Measurements from ENCODE around the gene FOXP2.
"Not testable (repeated sequence)": the region's sequence is repeated elsewhere in the genome, so short reads cannot be mapped to it uniquely, and the experiment has no call there.

The FOXP2 gene

DNA sequence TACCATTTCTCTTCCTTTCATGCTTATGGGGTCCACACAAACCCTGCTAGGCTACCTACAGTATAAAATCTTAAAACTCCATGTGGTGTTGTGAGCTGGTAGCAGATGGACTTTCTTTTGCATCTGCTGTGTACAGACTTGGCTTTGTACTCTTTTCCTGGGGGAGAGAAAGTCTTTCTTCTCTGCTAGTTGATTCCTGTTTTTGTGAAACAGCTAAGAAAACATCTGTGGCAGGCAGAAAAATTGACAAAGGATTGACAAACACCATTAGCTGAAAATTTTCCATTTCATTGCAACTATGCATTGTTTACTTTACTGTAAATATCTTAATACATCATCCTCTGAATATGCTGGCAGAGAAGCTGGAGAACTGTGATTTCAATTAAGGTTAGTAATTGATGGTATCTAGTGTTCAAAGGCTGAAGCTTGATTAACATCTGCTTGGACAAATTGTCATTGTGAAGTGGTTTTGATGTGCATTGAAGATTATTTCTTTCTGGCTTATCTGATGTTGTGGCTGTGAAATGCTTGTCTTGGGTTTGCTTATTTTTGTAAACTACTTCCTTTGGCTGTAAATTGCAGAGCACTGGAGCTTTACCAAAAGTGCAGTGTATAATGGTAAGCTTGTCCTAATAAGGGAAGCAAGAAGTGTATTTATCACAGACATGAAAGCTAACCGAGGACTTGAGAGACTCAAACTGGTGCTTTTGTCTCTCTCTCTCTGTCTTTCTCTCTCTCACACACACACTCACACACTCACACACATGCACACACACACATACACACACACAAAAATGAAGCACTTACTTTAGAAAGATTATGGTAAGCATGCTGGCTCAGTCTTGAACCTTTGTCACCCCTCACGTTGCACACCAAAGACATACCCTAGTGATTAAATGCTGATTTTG, at the start of gene FOXP2:
TSS of gene FOXP2 (plus strand) at position 660 of the 908 bp plus-strand sequence. CDS start 11,697 bp downstream, outside the sequence.
- DNase-seq, result no peak

DNA sequence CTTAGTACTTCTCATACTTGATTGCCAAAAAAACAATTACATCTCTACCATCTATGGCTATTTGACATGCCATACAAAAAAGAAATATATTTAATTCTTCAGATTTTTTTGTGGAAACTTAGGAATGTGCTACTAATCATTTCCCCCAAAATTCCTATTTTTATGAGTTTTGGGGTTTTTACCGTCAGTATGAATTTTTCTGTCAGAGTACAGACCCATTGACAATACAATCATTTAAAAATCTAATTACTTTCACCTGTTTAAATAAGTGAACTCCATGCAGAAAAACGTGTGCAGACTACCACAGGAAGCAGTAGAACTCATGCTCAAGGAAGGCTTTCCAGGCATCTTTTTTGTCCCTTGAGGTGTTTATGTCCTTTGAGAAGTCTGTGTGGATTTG, 48.8 kb upstream of the FOXP2 start:
- no peak for DNase-seq

DNA sequence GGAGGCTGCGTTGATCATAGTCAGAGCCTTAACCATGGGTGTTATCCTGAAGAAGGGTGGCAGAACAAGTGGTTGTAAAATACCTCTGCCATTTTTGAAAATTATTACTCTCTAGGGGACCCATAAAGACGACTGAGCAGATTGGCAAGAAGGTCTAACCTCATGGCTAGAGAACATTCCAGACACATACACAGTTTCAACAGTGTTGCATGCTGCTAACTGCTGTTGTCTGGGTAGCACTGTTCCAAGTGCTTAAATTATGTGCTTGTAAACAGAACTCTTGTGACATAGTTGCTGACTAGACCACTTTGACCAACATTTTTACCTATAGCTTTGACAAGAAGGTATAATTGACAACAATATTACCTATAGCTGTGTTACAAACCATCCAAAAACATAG, 46.1 kb upstream of the FOXP2 start:
- DNase-seq, result no peak

DNA sequence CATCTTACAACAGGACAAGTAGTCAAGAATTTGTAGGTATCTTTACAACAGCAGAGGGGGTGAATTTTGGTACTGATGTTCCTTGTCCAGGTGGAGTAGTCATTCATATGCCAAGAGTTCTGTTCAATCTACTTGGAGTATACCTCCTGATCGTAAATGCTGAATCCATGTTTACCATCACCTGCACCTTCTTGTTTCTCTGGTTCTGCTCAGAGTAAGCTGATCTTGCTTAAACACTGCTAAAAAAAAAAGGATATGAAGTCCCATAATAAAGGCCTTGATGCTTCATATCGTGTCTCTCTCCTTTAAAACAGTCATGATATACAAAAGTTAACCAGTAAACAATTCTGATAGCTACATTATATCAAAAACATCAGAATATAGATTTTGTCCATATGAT, 45.3 kb upstream of the FOXP2 start:
- DNase-seq, result no peak

DNA sequence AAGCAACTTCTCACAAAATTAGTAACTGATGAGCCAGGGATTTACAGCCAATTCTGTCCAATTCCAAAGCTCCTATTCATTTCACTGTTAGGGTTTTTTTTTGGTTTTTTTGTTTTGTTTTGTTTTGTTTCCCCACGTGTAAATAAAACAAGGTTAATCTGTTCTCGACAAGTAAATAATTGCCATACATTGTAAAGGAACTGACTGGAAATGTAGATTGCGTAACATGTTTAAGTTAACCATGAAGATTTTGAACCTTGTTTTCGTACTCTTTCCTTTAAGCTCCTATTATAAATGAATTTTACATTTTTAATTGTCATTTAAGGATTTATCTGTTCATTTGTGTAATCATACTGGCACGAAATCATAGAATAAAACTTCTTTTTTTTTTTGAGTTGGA, 42.0 kb upstream of the FOXP2 start:
- DNase-seq, result no peak

DNA sequence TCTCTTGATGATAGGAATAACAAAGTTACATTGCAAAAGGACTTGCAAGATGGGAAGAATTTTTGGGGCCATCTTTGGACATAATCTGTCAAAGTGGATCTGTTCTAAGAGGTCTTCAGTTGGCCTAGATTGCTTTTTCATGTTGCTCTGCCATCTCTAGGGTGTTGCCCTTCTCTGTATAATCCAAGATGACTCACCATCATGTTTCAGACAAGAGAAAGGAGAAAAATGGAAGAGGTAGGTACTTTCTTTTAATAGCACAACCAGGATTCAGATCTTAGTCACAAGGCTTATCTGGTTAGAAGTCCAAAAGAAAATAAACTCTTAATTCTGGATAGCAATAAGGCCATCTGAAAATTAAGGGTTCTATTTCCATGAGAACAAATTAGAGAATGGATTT, 38.7 kb upstream of the FOXP2 start:
- no peak for DNase-seq

DNA sequence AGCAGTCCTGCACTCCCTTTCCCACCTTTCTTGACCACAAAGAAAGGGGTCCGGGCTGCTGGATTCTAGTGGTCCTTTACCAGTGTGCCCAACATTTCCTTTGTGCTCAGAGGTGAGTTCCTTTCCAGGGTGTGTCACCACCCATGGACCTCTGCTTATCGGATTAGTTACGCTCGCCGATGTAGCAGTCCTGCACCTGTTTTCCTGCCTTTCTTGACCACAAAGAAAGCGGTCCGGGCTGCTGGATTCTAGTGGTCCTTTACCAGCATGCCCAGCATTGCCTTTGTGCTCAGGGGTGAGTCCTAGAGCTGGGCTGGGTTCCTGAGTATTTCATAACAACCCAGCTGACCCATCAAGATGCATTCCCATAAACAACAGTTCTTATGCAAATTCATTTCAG, 30.7 kb upstream of the FOXP2 start:
- DNase-seq, result not testable (repeated sequence)

DNA sequence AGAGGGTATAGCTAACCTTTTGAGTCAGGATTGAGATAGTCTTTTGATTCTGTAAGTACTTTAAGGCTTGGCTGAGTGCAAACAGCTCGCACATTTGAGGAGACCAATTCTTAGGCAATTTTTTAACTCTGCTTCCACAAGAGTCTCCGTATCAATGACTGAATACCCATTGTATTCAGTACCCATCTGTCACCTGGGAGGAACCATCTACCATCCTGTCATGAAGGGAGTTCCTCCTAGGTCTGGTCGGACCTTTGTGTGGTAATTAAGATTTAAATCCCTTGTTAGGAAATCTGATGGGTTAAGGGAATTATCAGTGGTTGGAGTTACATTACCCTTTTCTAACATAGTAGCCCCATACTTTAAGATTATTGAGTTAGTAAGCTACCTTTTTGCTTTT, 30.3 kb upstream of the FOXP2 start:
- DNase-seq, result not testable (repeated sequence)

DNA sequence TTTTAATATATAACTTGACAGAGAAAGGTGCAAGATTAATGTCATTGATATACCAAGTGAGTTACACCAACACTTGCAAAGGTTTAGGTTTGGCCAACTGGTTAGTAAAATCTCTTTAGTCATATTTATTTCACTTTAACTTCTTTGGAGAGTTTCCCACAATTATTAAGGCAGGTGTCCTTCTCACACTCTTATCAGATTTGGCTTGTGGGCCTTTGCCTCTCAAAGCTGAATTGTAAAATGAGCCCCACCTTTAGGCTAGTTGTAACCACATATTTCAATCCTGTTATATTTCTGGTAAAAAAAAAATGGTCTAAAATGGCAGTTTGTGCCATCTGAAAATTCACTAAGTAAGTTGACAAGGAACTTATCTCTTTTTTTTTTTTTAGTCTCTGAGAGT, 26.6 kb upstream of the FOXP2 start:
- DNase-seq, result no peak

DNA sequence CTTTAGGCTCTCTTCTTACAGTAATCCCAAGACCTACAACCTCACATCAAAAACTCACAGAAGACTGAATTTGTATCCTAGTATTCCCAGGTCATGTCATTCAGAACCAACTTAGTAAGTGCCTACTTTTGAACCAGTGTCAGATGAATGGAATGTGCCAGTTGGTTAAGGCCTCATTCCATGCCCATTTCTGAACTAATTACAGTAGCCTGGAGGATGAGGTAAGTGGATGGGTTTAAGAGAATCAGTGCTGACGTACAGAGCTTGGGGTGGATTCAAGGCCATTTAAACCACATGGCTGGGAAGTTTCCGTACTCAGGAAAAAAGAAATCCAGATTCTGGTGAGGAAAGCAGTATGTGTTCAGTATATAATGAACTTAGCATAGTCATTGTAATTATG, 21.9 kb upstream of the FOXP2 start:
- DNase-seq, result no peak

DNA sequence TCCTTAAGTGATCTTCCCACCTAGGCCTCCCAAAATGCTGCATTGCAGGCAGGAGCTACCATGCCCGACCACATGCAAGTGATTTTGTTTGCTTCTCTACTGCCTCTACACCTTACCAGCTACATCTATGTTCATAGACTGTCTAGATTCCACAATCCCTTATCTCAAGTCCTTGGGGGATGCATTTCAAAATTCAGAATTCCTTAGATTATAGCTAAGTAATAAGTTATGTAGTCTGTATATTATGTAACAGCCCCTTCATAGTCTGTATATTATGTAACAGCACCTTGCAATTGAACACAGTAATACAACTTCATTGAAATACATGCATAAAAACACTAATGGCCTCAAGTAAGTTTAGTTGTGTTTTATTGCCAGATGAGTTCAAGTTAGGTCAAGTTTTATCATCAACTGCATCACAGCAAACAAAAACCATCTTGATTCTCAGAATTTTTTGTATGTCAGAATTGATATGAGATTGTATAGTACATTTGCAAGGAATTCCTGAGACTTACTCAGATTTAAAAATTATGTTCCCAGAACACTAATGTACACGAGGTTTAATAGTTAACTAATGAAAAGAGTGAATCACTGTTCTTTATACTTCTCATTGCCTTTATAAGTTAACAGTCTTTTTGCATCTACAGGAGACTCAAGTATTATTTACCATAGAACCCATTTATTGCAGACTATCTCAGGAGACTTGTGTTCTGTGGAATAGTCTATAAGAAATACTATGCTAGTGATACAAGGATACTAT, 11.6 kb upstream of the FOXP2 start:
- no peak for DNase-seq

DNA sequence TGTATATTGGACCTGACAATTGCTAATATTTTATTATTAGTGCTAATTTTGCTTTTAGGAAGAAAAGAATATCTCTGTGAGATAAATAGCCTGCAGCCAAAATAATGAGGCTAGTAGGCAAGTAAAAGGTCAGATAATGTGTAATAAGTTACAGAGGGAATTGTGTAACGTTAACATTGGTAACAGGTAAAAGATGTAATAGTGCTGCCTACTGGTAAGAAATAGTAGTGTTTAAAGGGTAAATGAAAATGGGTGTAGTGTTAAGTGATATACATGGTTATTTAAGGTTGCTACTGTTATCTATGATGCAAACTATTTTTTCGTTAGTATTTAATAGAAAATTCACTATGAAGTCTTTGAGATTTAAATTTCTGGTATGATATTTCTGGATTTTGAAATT, 9.2 kb upstream of the FOXP2 start:
- DNase-seq, result no peak

DNA sequence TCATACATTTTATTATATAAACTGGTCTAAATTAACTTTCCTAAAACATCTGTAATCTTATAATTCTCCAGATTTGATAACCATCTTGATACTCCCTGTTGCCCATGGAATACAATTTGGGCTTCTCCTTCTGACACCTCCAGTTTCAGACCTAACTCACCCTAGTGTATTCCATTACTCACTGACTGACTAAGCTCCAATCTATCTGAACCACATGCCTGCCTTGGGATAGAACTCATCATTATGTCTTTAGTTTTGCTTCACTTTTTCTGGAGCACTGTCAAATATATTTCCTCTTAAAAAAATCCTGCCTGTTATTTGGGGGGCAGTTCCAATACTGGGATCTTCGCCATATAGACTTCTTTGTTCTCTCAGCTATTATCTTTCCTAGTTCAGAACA, 4.9 kb upstream of the FOXP2 start:
- no peak for DNase-seq

DNA sequence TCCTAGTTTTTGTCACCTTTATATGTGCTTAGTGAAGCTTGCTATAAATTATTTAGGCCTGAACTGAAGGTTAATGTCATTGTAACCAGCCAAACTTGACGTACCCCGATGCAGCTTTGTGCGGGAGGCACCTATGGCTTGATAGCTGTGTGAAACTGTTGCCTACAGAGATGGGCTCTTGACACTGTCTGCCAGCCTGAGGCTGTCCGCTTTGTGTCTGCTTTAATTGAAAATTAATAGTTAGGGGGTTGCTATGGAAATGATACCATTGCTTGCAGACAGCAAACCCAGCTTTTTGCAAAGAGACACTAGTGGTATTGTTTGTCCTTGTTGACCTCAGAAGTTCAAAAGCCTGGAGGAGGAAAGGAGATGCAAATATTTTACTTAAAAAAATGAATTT, 2.1 kb upstream of the FOXP2 start:
- DNase-seq, result no peak

DNA sequence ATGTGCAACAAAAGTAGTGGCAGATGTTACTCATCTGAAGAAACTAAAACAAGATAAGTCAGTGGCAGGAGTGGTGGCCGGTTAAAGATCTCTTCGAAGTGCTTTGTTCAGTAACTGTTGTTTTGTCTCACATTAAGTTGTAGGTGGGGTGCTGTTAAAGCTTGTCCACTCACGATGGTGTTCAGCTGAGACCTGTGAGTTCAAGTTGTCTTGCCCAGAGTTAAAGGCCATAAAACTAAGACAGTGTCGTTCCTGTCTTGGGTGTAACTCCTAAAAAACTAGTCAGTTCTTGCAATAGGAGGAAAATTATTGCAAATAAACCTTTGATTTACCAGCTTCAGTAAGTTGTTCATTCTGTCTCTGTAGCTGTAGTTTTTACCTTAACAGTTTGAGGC, 857 bp upstream of the FOXP2 start:
- no peak for DNase-seq

DNA sequence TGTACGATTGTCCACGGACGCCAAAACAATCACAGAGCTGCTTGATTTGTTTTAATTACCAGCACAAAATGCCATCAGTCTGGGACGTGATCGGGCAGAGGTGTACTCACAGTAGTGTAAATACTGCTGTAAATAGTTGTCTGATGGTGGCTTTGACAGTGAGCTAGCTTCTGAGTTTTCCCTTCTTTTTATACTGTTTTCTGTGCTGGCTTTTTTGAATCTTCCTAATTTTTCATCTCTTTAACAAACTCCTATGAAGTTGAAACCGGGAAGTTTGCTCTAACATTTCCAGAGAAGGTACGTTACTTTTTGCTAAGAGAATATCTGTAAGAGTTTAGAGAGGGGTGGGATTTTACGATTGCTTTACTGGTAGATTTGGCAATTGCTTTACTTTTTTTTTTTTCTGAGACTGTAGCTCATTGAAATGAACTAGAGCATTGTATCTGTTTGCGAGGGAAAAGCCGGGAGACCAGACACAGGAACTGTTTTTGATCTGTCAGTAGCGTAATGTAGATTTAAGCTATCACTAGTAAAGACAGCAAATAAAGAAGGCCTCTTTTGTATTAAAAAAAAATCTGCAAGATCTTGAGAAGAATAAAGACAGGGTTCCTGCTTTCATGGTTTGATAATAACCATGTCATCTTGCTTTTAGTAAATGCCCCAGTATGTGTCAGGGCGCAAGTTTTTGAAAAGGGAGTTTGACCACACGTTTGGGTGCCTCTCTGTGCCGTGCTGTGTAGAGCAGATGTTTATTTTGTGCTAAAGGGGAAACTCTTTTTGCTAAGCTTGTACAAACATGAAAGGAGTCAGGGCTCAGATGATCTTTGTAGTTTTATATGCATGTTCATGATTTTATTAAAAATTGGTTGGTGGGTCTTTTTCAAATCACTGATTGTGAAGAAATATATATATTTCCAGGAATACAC, 712 bp downstream of the FOXP2 start:
- DNase-seq, result no peak

DNA sequence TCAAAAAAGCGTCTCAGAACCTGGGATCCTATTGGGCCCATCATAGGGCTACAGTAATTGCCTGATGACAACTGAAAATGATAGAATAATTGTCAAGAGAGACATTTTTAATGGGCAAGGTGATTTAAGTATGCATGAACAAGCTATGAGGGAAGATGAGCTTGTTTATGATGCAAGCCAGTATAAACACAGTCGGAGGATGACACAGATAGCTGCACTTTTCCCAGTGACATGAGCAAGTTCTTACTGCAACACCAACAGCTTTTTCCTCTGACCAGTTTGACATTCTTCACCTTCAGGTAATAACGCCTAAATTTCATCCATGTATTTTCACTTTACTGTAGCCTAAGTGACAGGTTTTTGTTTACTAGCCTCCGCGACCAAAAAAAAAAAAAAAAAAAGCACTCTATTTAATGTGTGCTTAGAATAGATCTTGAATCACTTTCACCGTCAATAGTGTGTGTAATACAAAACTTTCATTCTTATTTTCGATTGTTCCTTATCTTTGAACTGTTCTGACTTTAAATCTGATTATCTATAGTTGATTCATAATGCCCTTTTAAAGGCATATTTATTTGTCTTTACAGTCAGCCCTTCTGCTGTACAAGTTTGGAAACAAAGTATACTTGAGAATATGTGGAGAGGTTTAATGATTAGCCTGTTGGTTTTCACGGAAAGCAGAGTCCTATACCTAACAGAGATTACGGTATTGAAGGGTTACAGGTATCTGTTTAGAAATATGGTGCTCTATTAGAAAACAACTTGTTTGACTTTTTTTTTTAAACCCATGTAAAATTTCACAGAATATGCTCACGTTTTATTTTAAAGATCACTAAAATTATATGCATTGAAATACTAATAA, 1.7 kb downstream of the FOXP2 start:
- DNase-seq, result no peak

DNA sequence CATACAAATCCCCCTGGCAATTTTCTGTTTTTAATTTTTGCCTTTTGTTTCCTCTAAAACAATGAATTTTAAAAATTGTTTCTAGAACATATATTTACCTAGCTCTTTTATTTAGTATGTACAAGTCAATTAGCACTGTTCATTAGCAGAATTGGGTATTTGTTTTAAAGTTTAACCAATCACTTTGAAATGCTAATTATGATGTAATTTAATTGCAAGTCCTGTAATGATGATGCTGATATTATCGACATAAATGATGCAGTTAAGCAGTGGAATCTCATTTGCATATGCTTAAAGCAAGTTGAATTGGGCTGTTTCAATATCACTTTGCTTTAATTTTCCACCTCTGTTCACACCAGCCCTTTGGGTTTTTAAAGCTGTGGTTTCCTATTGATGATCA, 2.7 kb downstream of the FOXP2 start:
- DNase-seq, result no peak

DNA sequence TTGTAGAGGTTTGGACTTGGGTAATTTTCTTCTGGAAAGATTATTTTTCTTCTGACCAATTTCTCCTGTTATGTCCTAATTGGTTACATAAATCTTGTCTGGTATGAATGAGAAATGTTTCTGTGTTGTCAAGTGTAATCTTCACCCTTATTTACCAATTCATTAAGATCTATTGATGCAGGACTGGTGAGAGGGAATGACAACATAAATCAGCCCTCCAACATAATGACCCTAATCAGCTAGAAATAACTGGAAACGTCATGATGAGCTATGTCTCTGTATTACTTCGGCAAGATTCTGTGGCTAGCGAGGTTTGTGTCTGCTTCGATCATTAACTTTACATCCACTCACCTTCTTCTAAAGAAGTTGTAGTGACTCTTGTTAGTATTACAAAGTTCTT, 3.5 kb downstream of the FOXP2 start:
- DNase-seq, result no peak

DNA sequence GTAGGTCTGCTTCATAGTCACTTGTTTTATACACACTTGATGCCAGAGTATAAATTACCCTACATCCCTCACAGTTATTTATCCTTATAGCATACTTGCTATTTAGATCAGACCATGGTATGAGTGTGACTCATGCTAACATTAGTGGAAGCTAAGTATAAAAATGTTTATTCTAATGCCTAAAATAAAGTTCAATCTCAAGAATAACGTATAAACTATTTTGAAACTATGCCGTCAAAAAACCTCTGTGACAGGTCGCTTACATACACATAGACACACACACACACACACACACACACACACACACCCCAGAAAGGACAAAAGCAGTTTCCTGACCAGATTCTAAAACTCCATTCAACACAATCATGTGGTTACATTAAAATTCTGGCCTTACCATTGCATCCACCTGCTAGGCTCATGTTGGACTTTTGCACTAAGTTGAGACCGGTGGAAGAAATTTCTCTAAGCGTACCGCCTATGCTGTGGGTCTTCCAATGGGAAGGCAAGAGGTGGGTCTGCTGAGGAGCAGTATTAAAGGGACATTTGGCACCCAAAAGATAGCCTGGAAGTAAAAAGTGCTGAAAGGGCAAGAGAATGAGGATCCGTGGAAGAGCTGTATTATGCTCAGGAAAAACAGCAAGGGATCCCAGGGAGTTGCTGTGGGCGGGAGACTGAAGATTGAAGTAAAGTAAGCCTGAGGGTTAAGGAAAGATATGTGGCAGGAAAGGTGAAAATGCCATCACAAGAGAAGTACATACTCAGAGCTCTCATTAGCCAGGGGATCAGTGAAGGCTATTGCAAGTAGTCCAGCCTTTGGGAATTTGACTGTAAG, 5.0 kb downstream of the FOXP2 start:
- no peak for DNase-seq
